ENCODE measurements around the gene USP7.

The USP7 gene

DNA sequence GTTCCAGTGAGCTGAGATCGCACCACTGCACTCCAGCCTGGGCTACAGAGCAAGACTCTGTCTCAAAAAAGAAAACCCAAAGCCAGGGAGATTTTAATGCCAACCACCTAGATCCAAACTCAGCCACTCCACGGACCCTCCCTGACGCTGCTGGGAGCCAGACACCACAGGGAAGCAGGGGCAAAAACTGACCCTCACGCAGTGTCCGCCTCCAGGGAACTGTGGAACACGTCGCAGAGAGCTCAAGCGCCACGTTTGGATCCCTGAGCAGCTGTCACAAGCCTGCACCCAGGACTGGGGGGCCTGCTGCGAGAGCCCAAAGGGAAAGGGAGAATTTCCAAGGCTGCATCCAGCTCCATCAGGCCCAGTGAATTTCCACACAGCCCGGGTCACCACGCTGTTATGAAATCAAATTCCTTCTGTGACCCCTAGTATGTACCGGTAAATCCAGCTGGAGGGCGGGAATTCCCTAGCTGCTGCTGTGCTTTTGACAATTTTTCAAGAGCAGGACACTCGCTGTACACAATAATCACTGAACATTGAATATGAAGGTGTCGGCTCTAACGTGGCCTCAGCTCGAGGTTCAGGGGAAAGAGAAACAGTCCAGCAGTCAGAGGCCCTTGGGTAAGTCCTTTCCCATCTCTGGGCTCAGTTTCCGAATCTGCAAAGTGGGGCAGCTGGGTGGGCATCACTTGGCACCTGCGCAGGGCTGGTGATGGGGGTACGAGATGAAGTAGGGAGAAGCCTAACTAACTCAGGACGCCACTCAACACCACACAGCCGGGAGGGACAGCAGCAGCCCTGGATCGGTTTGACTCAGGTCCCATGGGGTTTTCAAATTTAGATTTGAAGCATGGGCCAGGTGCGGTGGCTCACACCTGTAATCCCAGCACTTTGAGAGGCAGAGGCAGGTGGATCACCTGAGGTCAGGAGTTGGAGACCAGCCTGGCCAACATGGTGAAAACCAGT lies 103.5 kb downstream of the USP7 start:
- TF ChIP-seq, protein P1, sequence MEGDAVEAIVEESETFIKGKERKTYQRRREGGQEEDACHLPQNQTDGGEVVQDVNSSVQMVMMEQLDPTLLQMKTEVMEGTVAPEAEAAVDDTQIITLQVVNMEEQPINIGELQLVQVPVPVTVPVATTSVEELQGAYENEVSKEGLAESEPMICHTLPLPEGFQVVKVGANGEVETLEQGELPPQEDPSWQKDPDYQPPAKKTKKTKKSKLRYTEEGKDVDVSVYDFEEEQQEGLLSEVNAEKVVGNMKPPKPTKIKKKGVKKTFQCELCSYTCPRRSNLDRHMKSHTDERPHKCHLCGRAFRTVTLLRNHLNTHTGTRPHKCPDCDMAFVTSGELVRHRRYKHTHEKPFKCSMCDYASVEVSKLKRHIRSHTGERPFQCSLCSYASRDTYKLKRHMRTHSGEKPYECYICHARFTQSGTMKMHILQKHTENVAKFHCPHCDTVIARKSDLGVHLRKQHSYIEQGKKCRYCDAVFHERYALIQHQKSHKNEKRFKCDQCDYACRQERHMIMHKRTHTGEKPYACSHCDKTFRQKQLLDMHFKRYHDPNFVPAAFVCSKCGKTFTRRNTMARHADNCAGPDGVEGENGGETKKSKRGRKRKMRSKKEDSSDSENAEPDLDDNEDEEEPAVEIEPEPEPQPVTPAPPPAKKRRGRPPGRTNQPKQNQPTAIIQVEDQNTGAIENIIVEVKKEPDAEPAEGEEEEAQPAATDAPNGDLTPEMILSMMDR (IDR thresholded peaks at IDR 0.05; ENCODE audit: insufficient read depth, low read depth, low read length, missing control alignments) = no peak
- no peak overlapping the region for H3K4me3 ChIP-seq (ENCODE audit: low read depth, low read length)
- DNase-seq (ENCODE audit: low read depth) = no peak

DNA sequence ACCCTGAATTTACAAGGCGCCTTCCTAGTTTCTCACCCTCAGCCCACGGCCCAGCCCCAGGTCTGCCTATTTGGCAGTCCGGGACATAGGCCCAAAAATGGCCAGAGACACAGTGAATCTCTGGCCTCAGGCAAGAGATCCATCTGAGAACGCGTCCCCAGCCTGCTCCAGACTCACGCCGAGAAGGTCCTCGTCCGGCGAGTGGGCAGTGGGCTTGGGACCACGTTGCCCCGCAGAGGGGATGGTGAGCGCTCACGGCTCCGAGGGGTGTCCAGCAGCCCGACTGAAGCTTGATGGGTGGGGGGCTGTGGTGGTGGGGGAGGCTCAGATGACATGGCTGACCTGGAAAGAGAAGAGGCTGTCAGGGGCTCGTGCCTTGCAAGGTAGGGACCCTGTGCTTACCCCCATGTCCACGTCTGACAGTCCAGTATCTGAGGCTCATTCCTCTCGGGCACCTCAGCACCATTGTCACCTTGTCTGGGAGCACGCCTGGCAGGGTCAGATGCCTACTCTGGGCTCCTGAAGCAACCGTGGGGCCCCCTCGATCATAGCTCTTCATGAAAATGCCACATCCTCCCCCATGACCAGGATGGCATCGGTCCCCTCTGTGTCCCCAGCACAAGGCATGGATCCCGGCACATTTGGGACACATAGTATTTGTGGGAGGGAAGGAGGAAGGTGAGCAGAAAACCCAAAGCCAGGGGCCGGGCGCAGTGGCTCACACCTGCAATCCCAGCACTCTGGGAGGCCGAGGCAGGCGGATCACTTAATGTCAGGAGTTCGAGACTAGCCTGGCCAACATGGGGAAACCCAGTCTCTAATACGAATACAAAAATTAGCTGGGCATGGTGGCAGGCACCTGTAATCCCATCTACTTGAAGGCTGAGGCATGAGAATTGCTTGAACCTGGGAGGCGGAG lies 104.5 kb downstream of the USP7 start:
- TF ChIP-seq, protein P1 (IDR thresholded peaks at IDR 0.05; ENCODE audit: insufficient read depth, low read depth, low read length, missing control alignments) = no peak
- no peak overlapping the region for H3K4me3 ChIP-seq (ENCODE audit: low read depth, low read length)
- no peak for DNase-seq (ENCODE audit: low read depth)

DNA sequence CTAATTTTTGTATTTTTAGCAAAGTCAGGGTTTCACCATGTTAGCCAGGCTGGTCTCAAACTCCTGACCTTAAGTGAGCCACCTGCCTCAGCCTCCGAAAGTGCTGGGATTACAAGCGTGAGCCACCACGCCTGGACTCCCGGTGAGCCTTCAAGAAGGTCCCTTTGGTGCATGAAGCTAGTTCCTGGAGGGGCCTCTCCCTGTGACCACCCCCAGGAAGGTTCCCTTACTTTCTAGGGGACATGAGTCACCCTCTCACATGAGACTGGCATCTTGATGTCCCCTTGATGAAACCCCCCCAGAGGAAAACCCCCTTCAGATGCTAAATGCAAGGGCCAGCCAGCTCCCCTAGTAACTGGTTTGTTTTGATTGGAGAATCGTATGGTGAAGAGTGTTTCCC lies 107.7 kb downstream of the USP7 start:
- DNase-seq (ENCODE audit: low read depth) = no peak
- TF ChIP-seq, protein P1 (IDR thresholded peaks at IDR 0.05; ENCODE audit: insufficient read depth, low read depth, low read length, missing control alignments) = no peak

DNA sequence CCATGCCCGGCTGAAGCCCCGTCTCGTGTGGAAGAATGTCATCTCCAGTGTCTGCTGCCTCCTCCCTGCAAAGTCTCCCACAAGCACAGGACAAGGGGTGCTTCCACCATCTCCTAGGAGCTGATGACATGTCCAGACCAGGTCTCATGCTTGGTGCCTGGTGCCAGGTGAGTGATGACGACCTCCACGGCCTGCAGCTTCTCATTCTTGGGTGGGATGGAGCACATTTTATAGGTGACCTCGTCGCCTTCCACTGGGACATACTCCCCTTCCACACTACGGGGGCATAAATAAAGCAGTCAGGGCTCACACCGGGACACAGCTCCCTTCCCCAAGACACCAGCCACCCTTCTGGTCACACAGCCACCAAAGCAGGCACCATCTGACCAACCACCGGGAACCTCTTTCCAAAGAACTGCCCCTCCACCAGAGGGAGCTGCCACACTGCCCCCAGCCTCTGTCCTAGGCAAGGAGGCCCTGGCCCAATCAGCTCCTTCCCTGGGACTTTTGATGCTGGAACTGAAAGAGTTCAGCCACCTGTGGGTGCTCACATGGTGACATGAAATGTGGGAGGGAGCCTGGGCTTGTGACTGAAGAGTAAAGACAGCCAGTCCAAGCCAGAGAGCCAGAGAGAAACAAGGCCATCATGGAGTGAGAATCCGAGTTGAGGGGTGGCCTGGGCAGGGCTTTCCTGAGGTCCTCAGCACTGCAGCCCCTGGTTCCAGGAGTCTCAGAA lies 108.5 kb downstream of the USP7 start:
- TF ChIP-seq, protein P1 (IDR thresholded peaks at IDR 0.05; ENCODE audit: insufficient read depth, low read depth, low read length, missing control alignments) = no peak
- no peak overlapping the region for H3K4me3 ChIP-seq (ENCODE audit: low read depth, low read length)
- DNase-seq (ENCODE audit: low read depth) = no peak

More for the DNA sequence above, 107.7 kb downstream of the USP7 start:
- no peak overlapping the region for H3K4me3 ChIP-seq (ENCODE audit: low read depth, low read length)

DNA sequence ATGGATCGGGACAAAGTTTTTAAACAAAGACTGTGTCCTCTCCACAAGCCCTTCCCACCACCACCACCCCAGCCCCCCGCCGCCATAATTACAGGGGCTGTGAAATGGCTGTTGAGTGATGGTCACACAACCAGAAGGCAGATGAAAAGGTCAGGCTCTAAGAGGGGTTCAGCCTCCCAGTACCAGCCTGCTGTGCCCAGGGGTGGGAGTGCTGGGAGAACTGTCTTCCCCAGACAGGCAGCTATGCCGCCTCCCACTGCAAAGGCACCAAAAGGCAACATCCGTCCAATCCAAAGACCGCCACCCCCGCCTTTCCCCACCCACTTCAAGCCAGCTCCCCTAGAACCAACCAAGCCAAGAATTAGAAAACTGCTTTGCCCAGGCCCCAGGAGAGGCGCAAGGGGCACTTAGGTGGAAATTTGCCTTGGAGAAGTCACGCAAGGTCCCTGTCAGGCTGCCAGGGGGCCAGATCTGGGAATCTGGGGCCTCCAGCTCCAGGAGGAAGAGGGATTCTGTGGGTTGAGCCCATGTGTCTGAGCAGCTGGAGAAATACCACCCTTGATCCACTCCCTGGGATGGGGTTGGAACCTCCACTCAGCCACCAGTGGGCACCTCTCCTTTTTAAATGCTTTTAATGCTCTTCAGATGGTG lies 109.3 kb downstream of the USP7 start:
- DNase-seq (ENCODE audit: low read depth) = no peak
- TF ChIP-seq, protein P1 (IDR thresholded peaks at IDR 0.05; ENCODE audit: insufficient read depth, low read depth, low read length, missing control alignments) = no peak
- H3K4me3 ChIP-seq (ENCODE audit: low read depth, low read length) = no peak overlapping the region

DNA sequence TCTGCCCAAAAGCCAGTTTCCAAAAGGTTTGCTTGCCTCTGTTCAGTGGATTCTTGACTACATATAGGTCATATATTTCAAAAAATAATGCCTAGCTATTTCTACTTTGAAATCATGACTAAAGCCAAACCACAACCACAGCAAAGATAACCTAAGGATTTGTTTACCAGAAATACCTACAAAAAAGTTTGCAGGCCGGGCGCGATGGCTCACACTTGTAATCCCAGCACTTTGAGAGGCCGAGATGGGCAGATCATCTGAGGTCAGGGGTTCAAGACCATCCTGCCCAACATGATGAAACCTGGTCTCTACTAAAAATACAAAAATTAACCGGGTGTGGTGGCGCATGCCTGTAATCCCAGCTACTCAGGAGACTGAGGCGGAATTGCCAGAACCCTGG lies 110.1 kb downstream of the USP7 start:
- no peak for DNase-seq (ENCODE audit: low read depth)
- H3K4me3 ChIP-seq (ENCODE audit: low read depth, low read length) = no peak overlapping the region
- TF ChIP-seq, protein P1 (IDR thresholded peaks at IDR 0.05; ENCODE audit: insufficient read depth, low read depth, low read length, missing control alignments) = no peak
